DND-41 (cell line): ENCODE data around the gene RAB3C.

ENCODE experiments used
- ATAC-seq: fragments of 200-7000 bp; cut with Tn5 transposase; 3 replicates; pipeline ENCODE4 v1.9.1; 2021; ENCODE audit warnings: low read depth; ENCODE audit not compliant: insufficient read depth
- DNase-seq: peaks from one replicate; pipeline ENCODE4 v3.0.0-alpha.2; 2020
- H2AFZ ChIP-seq: 2 replicates; pipeline ENCODE4 v1.6.0; 2012; ENCODE audit warnings: low read depth, low read length
- H3K27ac ChIP-seq: 2 replicates; pipeline ENCODE4 v1.5.1; 2012; ENCODE audit warnings: low read length, inconsistent platforms
- H3K27me3 ChIP-seq: fragments of 200-600 bp; sonication (generic); 2 replicates; pipeline ENCODE4 v1.6.0; 2012; ENCODE audit warnings: low read length, mild to moderate bottlenecking, inconsistent platforms; ENCODE audit not compliant: insufficient read depth, poor library complexity
- H3K36me3 ChIP-seq: 2 replicates; pipeline ENCODE4 v1.5.1; 2012; ENCODE audit warnings: low read length, inconsistent platforms; ENCODE audit not compliant: insufficient read depth
- H3K4me1 ChIP-seq: 2 replicates; pipeline ENCODE4 v1.5.1; 2012; ENCODE audit warnings: mild to moderate bottlenecking, low read length; ENCODE audit not compliant: insufficient read depth
- H3K4me2 ChIP-seq: 2 replicates; pipeline ENCODE4 v1.6.0; 2012; ENCODE audit warnings: mild to moderate bottlenecking, moderate library complexity, low read length, inconsistent platforms; ENCODE audit not compliant: insufficient read depth
- H3K4me3 ChIP-seq, 2 experiments: fragments of 200-600 bp in 1 of 2; shearing (Covaris generic) in 1 of 2; 2 replicates each; pipeline ENCODE4 v1.5.1; 2012 to 2016; ENCODE audit warnings: inconsistent platforms in 2 of 2, low read length in 2 of 2, mild to moderate bottlenecking in 2 of 2, low read depth in 1 of 2, moderate library complexity in 1 of 2
- H3K79me2 ChIP-seq: 2 replicates; pipeline ENCODE4 v1.6.0; 2012; ENCODE audit warnings: low read length, inconsistent platforms; ENCODE audit not compliant: insufficient read depth
- H3K9ac ChIP-seq: 2 replicates; pipeline ENCODE4 v1.6.0; 2012; ENCODE audit warnings: low read depth, mild to moderate bottlenecking, inconsistent platforms, low read length, moderate library complexity
- H3K9me3 ChIP-seq: 2 replicates; pipeline ENCODE4 v1.5.1; 2012; ENCODE audit warnings: low read length, moderate library complexity, mild to moderate bottlenecking, inconsistent platforms; ENCODE audit not compliant: insufficient read depth, severe bottlenecking
- H4K20me1 ChIP-seq: 2 replicates; pipeline ENCODE4 v1.6.0; 2012; ENCODE audit warnings: low read length; ENCODE audit not compliant: insufficient read depth
- CTCF ChIP-seq: IDR thresholded peaks from 2 replicates; pipeline ENCODE4 v1.5.1; 2012; ENCODE audit warnings: borderline replicate concordance, low read length, moderate library complexity, mild to moderate bottlenecking; ENCODE audit not compliant: poor library complexity, severe bottlenecking; ENCODE audit errors: extremely low read depth
- EZH2 ChIP-seq: IDR thresholded peaks from 3 replicates; pipeline ENCODE4 v1.6.1; 2012; ENCODE audit warnings: borderline replicate concordance, low read depth, mild to moderate bottlenecking, moderate library complexity, low read length, inconsistent platforms; ENCODE audit not compliant: severe bottlenecking

The RAB3C gene

GRCh38 chr5:58827463-58827862 is 244.6 kb downstream of the RAB3C start:
- Histone ChIP-seq H3K27ac (no peak overlapping the region), H4K20me1 (no peaks in the 10 kb centered on the region), H3K36me3 (no peaks in the 10 kb centered on the region), H3K27me3 (no peaks in the 10 kb centered on the region), H3K9me3 (no peaks in the 10 kb centered on the region), H2AFZ (no peak overlapping the region), H3K9ac (no peak overlapping the region), H3K79me2 (no peaks in the 10 kb centered on the region), H3K4me3 (no peak overlapping the region), H3K4me2 (no peak overlapping the region), H3K4me1 (no peaks in the 10 kb centered on the region)
- no peak for DNase-seq
- ATAC-seq, result no peak
- no peak for TF ChIP-seq EZH2
- TF ChIP-seq CTCF, result no peak

- Histone ChIP-seq H3K4me3 (no peak overlapping the region), H3K9ac (no peak overlapping the region), H3K4me2 (no peak overlapping the region), H3K79me2 (no peaks in the 10 kb centered on the region), H3K27ac (no peak overlapping the region), H3K36me3 (no peaks in the 10 kb centered on the region), H3K9me3 (no peaks in the 10 kb centered on the region), H4K20me1 (no peaks in the 10 kb centered on the region), H2AFZ (no peak overlapping the region), H3K27me3 (no peaks in the 10 kb centered on the region), H3K4me1 (no peaks in the 10 kb centered on the region)
- DNase-seq, result no peak
- ATAC-seq, result no peak
- TF ChIP-seq CTCF (no peak), EZH2 (no peak)
Observed at GRCh38 chr5:58828258-58828657, 245.4 kb downstream of the RAB3C start.

GRCh38 chr5:58834242-58835225 is 251.7 kb downstream of the RAB3C start:
- Histone ChIP-seq H3K36me3 (no peaks in the 10 kb centered on the region), H3K27me3 (no peaks in the 10 kb centered on the region), H3K4me2 (no peak overlapping the region), H2AFZ (no peak overlapping the region), H3K27ac (no peak overlapping the region), H3K79me2 (no peaks in the 10 kb centered on the region), H3K4me1 (no peaks in the 10 kb centered on the region), H3K9ac (no peak overlapping the region), H3K9me3 (no peaks in the 10 kb centered on the region), H3K4me3 (no peak overlapping the region), H4K20me1 (no peaks in the 10 kb centered on the region)
- DNase-seq (no peak), ATAC-seq (no peak)
- no peak for TF ChIP-seq EZH2
- no peak for TF ChIP-seq CTCF
